BLaER1 treated with 17β-estradiol and CSF1 and Interleukin-3, amounts not matched to agents 10 nM and 100 nM (cell line): ENCODE data around the gene RSRC1.
"Not testable (repeated sequence)": the region's sequence is repeated elsewhere in the genome, so short reads cannot be mapped to it uniquely, and the experiment has no call there.

Source experiments
- H3K27ac ChIP-seq, 11 experiments: shearing (Covaris generic); formaldehyde crosslinking; 2 replicates each; pipeline ENCODE4 v1.8.1; 2022
- H3K27me3 ChIP-seq, 11 experiments: shearing (Covaris generic); formaldehyde crosslinking; 2 replicates each; pipeline ENCODE4 v1.8.1; 2022
- H3K36me3 ChIP-seq, 11 experiments: shearing (Covaris generic); formaldehyde crosslinking; 2 replicates each; pipeline ENCODE4 v1.8.1; 2022
- H3K4me1 ChIP-seq, 10 experiments: shearing (Covaris generic); formaldehyde crosslinking; 2 replicates each; pipeline ENCODE4 v1.8.1; 2022
- H3K4me2 ChIP-seq, 11 experiments: shearing (Covaris generic); formaldehyde crosslinking; 2 replicates each; pipeline ENCODE4 v1.8.1; 2022
- H3K4me3 ChIP-seq, 10 experiments: shearing (Covaris generic); formaldehyde crosslinking; 2 replicates each; pipeline ENCODE4 v1.8.1; 2022
- H3K9ac ChIP-seq, 11 experiments: shearing (Covaris generic); formaldehyde crosslinking; 2 replicates each; pipeline ENCODE4 v1.8.1; 2022
- H3K9me3 ChIP-seq, 11 experiments: shearing (Covaris generic); formaldehyde crosslinking; replicated peaks in 1 of 11; 2 replicates each; pipeline ENCODE4 v1.8.1; 2022
- H4K20me1 ChIP-seq, 11 experiments: shearing (Covaris generic); formaldehyde crosslinking; 2 replicates each; pipeline ENCODE4 v1.8.1; 2022
- Cebpa-rat ChIP-seq, 11 experiments: shearing (Covaris generic); IDR thresholded peaks; 2 replicates each; pipeline ENCODE4 v1.8.1; 2022

RSRC1 gene

DNA sequence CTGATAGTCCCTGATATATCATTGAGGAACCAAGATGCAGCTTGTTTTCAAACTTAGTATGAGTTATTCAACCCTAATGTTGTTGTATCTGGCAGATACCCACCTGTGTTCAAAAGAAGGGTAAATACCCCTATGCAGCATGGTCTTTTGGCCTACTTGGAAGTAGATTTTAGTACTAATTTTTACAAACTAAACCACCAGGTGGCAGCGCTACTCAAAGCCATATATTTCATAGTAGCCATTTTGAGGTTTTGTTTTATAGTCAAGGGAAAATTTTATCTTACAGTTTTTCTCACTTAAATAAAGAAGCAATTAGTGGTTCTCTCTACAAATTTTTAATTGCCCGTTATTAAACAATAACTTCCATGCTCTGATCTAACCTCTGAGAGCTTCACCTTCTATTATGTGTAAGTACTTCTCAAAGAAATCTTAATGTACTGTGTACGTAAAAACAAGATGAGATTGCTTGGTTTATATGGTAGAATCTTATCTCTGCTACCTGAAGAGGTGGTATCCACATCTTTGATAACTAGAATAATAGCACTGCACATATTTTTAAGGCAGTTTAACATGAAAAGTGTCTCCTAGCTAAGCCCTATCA is 429.6 kb downstream of the RSRC1 start:
- Histone ChIP-seq H4K20me1 (no peaks in the 10 kb centered on the region), H3K4me1 (no peaks in the 10 kb centered on the region), H3K4me3 (no peak overlapping the region), H3K36me3 (peaks cover under 1 to 20% (median 10%) of the 10 kb centered on the region in 11 experiments; a peak in 16 of 22 replicates), H3K9me3 (no peaks in the 10 kb centered on the region), H3K4me2 (no peak overlapping the region), H3K9ac (no peak overlapping the region), H3K27ac (no peak overlapping the region), H3K27me3 (no peaks in the 10 kb centered on the region)
- TF ChIP-seq Cebpa-rat (IDR thresholded peaks at IDR 0.05): no peak

DNA sequence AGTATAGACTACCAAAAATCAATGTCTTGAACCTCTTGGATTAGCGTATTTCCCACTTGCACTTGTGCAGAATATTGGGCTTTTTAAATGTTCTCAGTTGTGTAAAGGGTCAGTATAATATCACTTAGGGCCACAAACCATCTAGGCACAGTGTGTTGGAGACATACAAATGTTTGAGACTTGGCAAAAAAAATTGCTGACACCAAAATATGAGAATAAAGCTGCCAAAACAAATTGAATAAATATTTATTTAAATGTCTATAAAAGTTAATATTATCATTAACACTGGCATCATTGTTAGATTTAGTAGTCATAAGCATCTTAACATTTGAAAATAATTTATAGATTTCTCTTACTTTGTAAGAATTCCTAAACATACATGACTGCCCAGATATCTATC is 430.2 kb downstream of the RSRC1 start:
- H3K4me1 ChIP-seq: no peaks in the 10 kb centered on the region

DNA sequence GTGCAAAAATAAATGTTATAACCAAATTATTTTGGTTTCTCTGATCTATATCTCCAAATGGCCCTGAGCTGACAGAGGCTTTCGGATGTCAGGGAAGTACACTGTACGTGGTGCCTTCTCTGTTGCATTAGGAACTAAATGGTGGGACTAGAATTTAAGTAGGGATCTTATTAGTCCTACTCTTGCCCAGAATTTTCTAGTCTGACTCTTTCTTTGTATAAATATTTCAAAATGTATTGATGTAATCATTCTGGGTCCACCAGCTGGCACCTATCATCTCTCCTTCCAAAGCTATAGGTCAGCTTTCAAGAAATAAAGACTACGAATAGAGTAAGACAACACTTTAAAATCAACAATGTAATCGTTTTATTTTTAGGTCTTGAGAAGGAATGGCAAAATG is 438.8 kb downstream of the RSRC1 start:
- no peak for TF ChIP-seq Cebpa-rat (IDR thresholded peaks at IDR 0.05)
- peaks cover 8 to 48% (median 30%) of the 10 kb centered on the region in 11 experiments; a peak in 19 of 22 replicates for H3K36me3 ChIP-seq
- no peak overlapping the region for H3K4me3 ChIP-seq
- no peaks in the 10 kb centered on the region for H3K27me3 ChIP-seq
- H4K20me1 ChIP-seq: no peaks in the 10 kb centered on the region
- H3K4me1 ChIP-seq: no peaks in the 10 kb centered on the region
- no peak overlapping the region for H3K9ac ChIP-seq
- H3K4me2 ChIP-seq: no peak overlapping the region
- H3K27ac ChIP-seq: no peak overlapping the region
- peaks cover 5 to 11% (median 9%) of the 10 kb centered on the region in 11 experiments; a peak in 15 of 22 replicates for H3K9me3 ChIP-seq

More for the DNA sequence above, 430.2 kb downstream of the RSRC1 start:
- Histone ChIP-seq H3K9ac (no peak overlapping the region), H3K9me3 (no peaks in the 10 kb centered on the region), H4K20me1 (no peaks in the 10 kb centered on the region), H3K4me2 (no peak overlapping the region), H3K27ac (no peak overlapping the region), H3K36me3 (peaks cover 6 to 26% (median 14%) of the 10 kb centered on the region in 11 experiments; a peak in 18 of 22 replicates), H3K4me3 (no peak overlapping the region), H3K27me3 (no peaks in the 10 kb centered on the region)
- no peak for TF ChIP-seq Cebpa-rat (IDR thresholded peaks at IDR 0.05)

DNA sequence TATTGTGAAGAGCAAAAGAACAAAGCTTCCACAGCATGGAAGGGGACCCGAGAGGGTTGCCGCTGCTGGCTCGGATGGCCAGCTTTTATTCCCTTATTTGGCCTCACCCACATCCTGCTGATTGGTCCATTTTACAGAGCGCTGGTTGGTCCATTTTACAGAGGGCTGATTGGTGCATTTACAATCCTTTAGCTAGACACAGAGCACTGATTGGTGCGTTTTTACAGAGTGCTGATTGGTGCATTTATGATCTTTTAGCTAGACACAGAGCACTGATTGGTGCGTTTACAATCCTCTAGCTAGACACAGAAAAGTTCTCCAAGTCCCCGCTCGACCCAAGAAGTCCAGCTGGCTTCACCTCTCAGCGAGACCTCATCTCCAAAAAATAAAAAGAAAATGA is 440.0 kb downstream of the RSRC1 start:
- H3K9me3 ChIP-seq: peaks cover 5 to 11% (median 9%) of the 10 kb centered on the region in 11 experiments; a peak in 15 of 22 replicates
- not testable (repeated sequence) for H3K27me3 ChIP-seq, H3K4me1 ChIP-seq, H3K9ac ChIP-seq, H4K20me1 ChIP-seq, H3K4me2 ChIP-seq, H3K4me3 ChIP-seq, H3K27ac ChIP-seq
- H3K36me3 ChIP-seq: peaks cover 4 to 41% (median 21%) of the 10 kb centered on the region in 11 experiments; a peak in 18 of 22 replicates

DNA sequence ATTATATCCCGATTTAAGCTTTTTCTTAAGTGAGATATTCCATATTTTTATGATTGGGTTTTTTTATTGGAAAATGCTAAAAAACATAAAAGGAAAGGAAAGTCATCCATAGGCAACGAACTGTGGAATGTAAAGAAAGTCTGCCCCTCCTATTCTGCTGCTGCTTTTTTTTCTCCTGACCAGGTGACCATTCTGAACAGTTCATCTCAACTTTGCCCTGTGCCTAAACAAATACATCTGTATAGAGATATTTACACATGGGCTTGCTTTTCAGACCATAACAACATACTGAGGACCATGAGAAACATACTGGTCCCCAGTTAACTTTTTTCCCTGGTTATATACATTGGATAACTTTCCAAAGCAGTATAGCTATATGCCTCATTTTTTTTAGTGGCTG is 442.2 kb downstream of the RSRC1 start:
- Histone ChIP-seq H3K9ac (no peak overlapping the region), H4K20me1 (no peaks in the 10 kb centered on the region), H3K36me3 (peaks cover 4 to 26% (median 13%) of the 10 kb centered on the region in 11 experiments; a peak in 16 of 22 replicates), H3K4me1 (no peaks in the 10 kb centered on the region), H3K27me3 (no peaks in the 10 kb centered on the region), H3K27ac (no peak overlapping the region), H3K9me3 (peaks cover 5 to 11% (median 9%) of the 10 kb centered on the region in 11 experiments; a peak in 15 of 22 replicates), H3K4me2 (no peak overlapping the region), H3K4me3 (no peak overlapping the region)
- TF ChIP-seq Cebpa-rat (IDR thresholded peaks at IDR 0.05): no peak

DNA sequence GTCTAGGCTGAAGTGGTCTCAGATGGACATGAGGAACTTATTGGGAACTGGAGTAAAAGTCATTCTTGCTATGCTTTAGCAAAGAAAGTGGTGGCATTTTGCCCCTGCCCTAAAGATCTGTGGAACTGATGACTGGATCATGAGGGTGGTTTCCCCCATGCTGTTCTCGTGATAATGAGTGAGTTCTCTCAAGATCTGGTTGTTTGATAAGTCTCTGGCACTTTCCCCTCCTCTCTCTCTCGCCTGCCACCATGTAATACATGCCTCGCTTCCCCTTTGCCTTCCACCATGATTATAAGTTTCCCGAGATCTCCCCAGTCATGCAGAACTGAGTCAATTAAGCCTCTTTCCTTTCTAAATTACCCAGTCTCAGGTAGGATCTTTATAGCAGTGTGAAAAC is 449.6 kb downstream of the RSRC1 start:
- H4K20me1 ChIP-seq: no peaks in the 10 kb centered on the region
- peaks cover 0 to 2% (median 0%) of the 10 kb centered on the region in 11 experiments; a peak in 1 of 22 replicates for H3K9me3 ChIP-seq
- H3K36me3 ChIP-seq: no peaks in the 10 kb centered on the region
- H3K27ac ChIP-seq: no peak overlapping the region
- H3K4me3 ChIP-seq: no peak overlapping the region
- no peaks in the 10 kb centered on the region for H3K4me1 ChIP-seq
- H3K4me2 ChIP-seq: no peak overlapping the region
- no peak for TF ChIP-seq Cebpa-rat (IDR thresholded peaks at IDR 0.05)
- no peaks in the 10 kb centered on the region for H3K27me3 ChIP-seq
- no peak overlapping the region for H3K9ac ChIP-seq

DNA sequence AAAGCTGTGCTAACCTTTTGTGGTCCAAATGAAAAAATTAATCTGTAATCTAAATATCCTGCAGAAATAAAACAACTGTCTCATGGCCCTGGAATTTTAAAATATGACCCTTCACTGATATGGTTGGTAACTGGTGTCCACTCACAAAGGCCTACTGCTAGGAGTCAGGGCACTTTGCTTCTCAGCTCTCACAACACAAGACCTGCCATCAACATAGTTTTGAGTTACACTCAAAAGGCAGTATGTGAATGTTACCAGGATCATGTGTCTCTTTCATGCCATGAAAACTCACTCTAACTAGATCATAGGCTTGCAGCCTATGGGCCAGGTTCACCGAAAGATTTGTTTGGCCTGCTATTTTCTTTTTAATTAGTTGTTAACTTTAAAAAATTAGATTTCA is 451.1 kb downstream of the RSRC1 start:
- Histone ChIP-seq H3K27ac (no peak overlapping the region), H3K36me3 (no peaks in the 10 kb centered on the region), H3K27me3 (no peaks in the 10 kb centered on the region), H3K9me3 (peaks cover 0 to 14% (median 7%) of the 10 kb centered on the region in 11 experiments; a peak in 14 of 22 replicates), H3K4me3 (no peak overlapping the region), H3K9ac (no peak overlapping the region), H3K4me2 (no peak overlapping the region), H3K4me1 (no peaks in the 10 kb centered on the region), H4K20me1 (no peaks in the 10 kb centered on the region)
- no peak for TF ChIP-seq Cebpa-rat (IDR thresholded peaks at IDR 0.05)

DNA sequence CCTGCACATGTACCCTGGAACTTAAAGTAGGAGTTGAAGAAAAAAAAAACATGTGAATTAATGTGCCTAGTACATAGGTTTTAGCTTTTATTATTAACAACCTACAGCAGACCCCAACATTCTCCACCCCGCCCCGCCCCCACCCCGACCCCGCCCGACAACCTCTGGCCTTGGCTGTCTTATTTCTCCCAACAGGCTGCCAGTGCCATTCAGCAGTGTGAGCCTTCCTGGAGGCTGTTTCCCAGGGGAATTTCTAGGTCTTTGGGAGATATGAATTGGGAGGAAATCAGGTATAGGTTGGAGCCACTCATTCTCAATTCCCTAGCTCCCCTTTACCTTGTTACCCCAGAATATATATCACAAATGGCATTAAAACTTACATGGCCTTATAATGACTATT is 452.8 kb downstream of the RSRC1 start:
- no peak for TF ChIP-seq Cebpa-rat (IDR thresholded peaks at IDR 0.05)
- no peaks in the 10 kb centered on the region for H4K20me1 ChIP-seq
- H3K36me3 ChIP-seq: no peaks in the 10 kb centered on the region
- H3K9ac ChIP-seq: no peak overlapping the region
- no peak overlapping the region for H3K27ac ChIP-seq
- no peak overlapping the region for H3K4me3 ChIP-seq
- no peaks in the 10 kb centered on the region for H3K27me3 ChIP-seq
- no peaks in the 10 kb centered on the region for H3K4me1 ChIP-seq
- H3K9me3 ChIP-seq: peaks cover 0 to 14% (median 7%) of the 10 kb centered on the region in 11 experiments; a peak in 14 of 22 replicates
- no peak overlapping the region for H3K4me2 ChIP-seq

DNA sequence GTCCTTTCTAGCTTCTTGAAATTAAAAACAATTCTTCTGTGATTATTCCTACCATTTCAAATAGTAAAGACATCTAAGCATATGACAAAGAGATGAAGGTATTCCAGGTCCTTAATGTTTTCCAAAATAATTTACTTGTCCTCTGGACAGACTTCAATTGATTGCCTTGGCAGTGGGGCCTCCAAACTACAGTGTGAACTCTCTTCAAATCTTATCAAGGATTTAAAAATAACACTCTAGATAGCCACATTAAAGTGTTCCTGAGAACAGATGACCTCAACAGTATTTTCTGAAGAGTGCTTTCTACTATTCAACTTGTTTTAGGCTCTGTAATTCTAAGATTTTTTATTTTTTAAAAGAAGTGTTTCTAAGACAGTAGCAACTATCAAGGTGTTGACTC is 453.2 kb downstream of the RSRC1 start:
- Histone ChIP-seq H3K9ac (no peak overlapping the region), H3K4me3 (no peak overlapping the region), H3K9me3 (peaks cover 0 to 14% (median 7%) of the 10 kb centered on the region in 11 experiments; a peak in 14 of 22 replicates), H3K4me1 (no peaks in the 10 kb centered on the region), H3K36me3 (no peaks in the 10 kb centered on the region), H3K27ac (no peak overlapping the region), H3K27me3 (no peaks in the 10 kb centered on the region), H3K4me2 (no peak overlapping the region), H4K20me1 (no peaks in the 10 kb centered on the region)
- TF ChIP-seq Cebpa-rat (IDR thresholded peaks at IDR 0.05): no peak

DNA sequence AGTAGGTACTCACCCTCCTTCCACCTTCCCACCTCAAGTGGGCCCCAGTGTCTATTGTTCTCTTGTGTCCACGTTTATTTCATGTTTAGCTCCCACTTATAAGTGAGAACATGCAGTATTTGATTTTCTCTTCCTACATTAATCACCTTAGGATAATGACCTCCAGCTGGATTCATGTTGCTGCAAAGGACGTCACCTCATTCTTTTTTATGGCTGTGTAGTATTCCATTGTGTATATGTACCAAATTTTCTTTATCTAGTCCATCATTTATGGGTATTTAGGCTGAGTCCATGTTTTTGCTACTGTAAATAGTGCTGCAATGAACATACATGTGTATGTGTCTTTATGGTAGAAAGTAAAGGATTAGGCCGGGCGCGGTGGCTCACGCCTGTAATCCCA is 455.2 kb downstream of the RSRC1 start:
- H3K9ac ChIP-seq: no peak overlapping the region
- no peak overlapping the region for H3K4me3 ChIP-seq
- no peaks in the 10 kb centered on the region for H3K36me3 ChIP-seq
- no peaks in the 10 kb centered on the region for H4K20me1 ChIP-seq
- H3K9me3 ChIP-seq: peaks cover 0 to 14% (median 7%) of the 10 kb centered on the region in 11 experiments; a peak in 14 of 22 replicates
- no peaks in the 10 kb centered on the region for H3K27me3 ChIP-seq
- no peak for TF ChIP-seq Cebpa-rat (IDR thresholded peaks at IDR 0.05)
- H3K27ac ChIP-seq: no peak overlapping the region
- peaks cover 0 to 4% (median 0%) of the 10 kb centered on the region in 10 experiments; a peak in 4 of 20 replicates for H3K4me1 ChIP-seq
- H3K4me2 ChIP-seq: no peak overlapping the region
